ENCODE data around the gene C1QTNF5. TPM values are rescaled to one million over a fixed set of nuclear protein-coding genes. Genes with fewer than 3 reads are reported as not detected.

Gene C1QTNF5
- total RNA-seq, 1 experiment from 2014 or later, result not detected

GRCh38 chr11:119335091-119335654, 5.5 kb downstream of the C1QTNF5 start:
- intact Hi-C loops (cut with micrococcal nuclease; ENCODE audit: unreplicated experiment) (loop anchor here (5.0 kb wide), 1 partner anchor 37 kb away; no protein-coding TSS in a partner anchor), in situ Hi-C loops (cut with HindIII; ENCODE audit: low pct_unique_long_range_greater_than_20kb, low sequenced_read_pairs) (no loop called here)
- no peak for ATAC-seq
- DNase-seq (ENCODE audit: low read depth, low spot score), result no peak
- Histone ChIP-seq H3K9me3 (ENCODE audit: control insufficient read depth, insufficient read depth, low read depth, low read length) (no peaks in the 10 kb centered on the region), H3K36me3 (ENCODE audit: control insufficient read depth, insufficient read depth, low read length) (no peaks in the 10 kb centered on the region), H3K27me3 (ENCODE audit: control insufficient read depth, insufficient read depth, low read length) (no peaks in the 10 kb centered on the region), H3K4me3 (ENCODE audit: low read depth in 2 of 2, low read length in 2 of 2) (peak overlapping the region; percentile 84 to 95), H3K4me1 (ENCODE audit: control insufficient read depth, insufficient read depth, low read length) (peaks cover 40% of the 10 kb centered on the region), H3K27ac (ENCODE audit: low read length) (peak overlapping the region; percentile 98)
- no peak for TF ChIP-seq TCF7L2 (IDR thresholded peaks at IDR 0.05; ENCODE audit: low read depth, low read length)
- TF ChIP-seq POLR2AphosphoS5 (IDR thresholded peaks at IDR 0.05; ENCODE audit: low read depth, low read length), result no peak
- TF ChIP-seq CTCF (IDR thresholded peaks at IDR 0.05), result no peak
- no peak for TF ChIP-seq SIN3A (IDR thresholded peaks at IDR 0.05; ENCODE audit: borderline replicate concordance, insufficient read depth, low read depth, low read length)
- TF ChIP-seq REST (IDR thresholded peaks at IDR 0.05; ENCODE audit: insufficient read depth in 1 of 2, low read depth in 2 of 2, low read length in 1 of 2), result no peak
- BruUV-seq (replicated peaks), result no TSS peak
- POLR2A ChIA-PET, result interaction anchor here (0.6 kb wide), 1 partner anchor 302 kb away, joined by 10 read pairs; no protein-coding TSS in a partner anchor
- CTCF ChIA-PET, result interaction anchor here (2.1 kb wide), 1 partner anchor 39 kb away, joined by 6 read pairs; no protein-coding TSS in a partner anchor

GRCh38 chr11:119334174-119334930, 6.3 kb downstream of the C1QTNF5 start, which contains the start of gene RNF26:
Gene RNF26 (plus strand): TSS chr11:119334527. CDS start chr11:119335123, 596 bp downstream.
- Histone ChIP-seq H3K4me1 (ENCODE audit: control insufficient read depth, insufficient read depth, low read length) (peaks cover 40% of the 10 kb centered on the region), H3K27me3 (ENCODE audit: control insufficient read depth, insufficient read depth, low read length) (no peaks in the 10 kb centered on the region), H3K4me3 (ENCODE audit: low read depth in 2 of 2, low read length in 2 of 2) (peak within 1 kb of the TSS; percentile 84 to 95), H3K9me3 (ENCODE audit: control insufficient read depth, insufficient read depth, low read depth, low read length) (no peaks in the 10 kb centered on the region), H3K36me3 (ENCODE audit: control insufficient read depth, insufficient read depth, low read length) (no peaks in the 10 kb centered on the region), H3K27ac (ENCODE audit: low read length) (peak within 1 kb of the TSS; percentile 98)
- ATAC-seq (peak; percentile 85), DNase-seq (ENCODE audit: low read depth, low spot score) (peak; percentile 94)
- intact Hi-C loops (cut with micrococcal nuclease; ENCODE audit: unreplicated experiment) (no loop called here), in situ Hi-C loops (cut with HindIII; ENCODE audit: low pct_unique_long_range_greater_than_20kb, low sequenced_read_pairs) (no loop called here)
- TF ChIP-seq SIN3A (IDR thresholded peaks at IDR 0.05; ENCODE audit: borderline replicate concordance, insufficient read depth, low read depth, low read length) (0 out of 2 replicates have a peak, but pooled peaks have one; percentile 46), CTCF (IDR thresholded peaks at IDR 0.05) (no peak), POLR2AphosphoS5 (IDR thresholded peaks at IDR 0.05; ENCODE audit: low read depth, low read length) (peak; percentile 90), TCF7L2 (IDR thresholded peaks at IDR 0.05; ENCODE audit: low read depth, low read length) (peak; percentile 50; the same call in 1 of the 2 replicates), REST (IDR thresholded peaks at IDR 0.05; ENCODE audit: insufficient read depth in 1 of 2, low read depth in 2 of 2, low read length in 1 of 2) (no peak; a peak in 1 of 4 replicates)
- CTCF ChIA-PET, result interaction anchor here (0.5 to 2.1 kb wide), 5 partner anchors 10 to 344 kb away, joined by 3 to 6 read pairs (median 3); no protein-coding TSS in a partner anchor
- POLR2A ChIA-PET, result interaction anchor here (0.6 kb wide), 1 partner anchor 301 kb away, joined by 10 read pairs; no protein-coding TSS in a partner anchor
- TSS peak; percentile 91 for BruUV-seq (replicated peaks)
